AG10803 (cell line): ENCODE measurements around the gene AASS.
"Not testable (repeated sequence)": the region's sequence is repeated elsewhere in the genome, so short reads cannot be mapped to it uniquely, and the experiment has no call there.

ENCODE experiments used
- DNase-seq: peaks from one replicate; pipeline ENCODE4 v3.0.0; 2010; ENCODE audit warnings: low read depth
- H3K4me3 ChIP-seq: 2 replicates; pipeline ENCODE4 v1.5.1; 2011; ENCODE audit warnings: mild to moderate bottlenecking, low read length, control low read depth
- CTCF ChIP-seq: conservative IDR thresholded peaks from 2 replicates; pipeline ENCODE4 v1.5.1; 2011; ENCODE audit warnings: mild to moderate bottlenecking, low read length, control low read depth, inconsistent platforms

Gene AASS

DNA sequence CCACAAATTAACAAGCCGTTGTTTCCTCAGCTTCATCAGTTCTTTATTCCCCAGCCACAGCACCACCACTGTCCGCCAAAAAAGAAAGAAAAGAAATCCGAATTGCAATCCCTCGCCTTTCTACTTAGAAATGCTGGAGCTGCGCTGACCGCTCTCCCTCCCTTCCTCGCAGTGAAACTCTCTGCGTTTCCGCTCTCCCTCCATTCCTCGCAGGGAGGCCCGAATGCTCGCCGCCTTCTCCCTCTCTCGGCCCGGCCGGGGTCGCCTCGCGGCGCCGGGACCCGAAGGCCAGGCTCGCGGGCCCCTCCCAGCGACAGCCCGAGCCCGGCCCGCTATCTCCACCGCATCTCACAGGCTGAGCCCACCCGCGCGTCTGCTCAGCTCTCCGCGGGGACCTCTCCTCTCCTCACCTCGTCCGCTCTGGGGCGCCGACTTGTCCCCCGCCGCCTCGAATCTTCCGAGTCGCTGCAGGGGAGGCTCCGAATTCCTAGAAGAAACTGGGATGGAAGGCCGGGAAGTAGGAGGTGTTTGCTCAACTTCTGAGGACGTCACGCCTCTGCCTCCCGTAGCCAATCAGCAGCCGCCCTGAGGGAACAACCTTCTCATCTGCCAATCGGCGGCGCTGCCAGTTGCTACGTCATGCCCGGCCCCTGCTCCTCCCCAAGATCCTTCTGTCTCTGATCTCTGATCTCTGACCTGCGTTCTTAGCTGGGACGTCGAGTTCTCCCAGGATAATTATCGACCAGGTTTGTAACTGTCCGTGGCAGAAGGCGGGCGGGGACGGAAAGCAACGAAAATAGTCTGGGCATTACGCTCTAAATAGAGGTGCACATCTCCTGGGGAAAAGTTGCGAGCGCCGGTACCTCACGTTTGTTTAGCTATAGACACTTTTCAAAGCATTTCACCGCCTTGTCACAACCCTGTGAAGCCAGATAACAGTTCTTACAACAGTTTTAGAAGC lies at the start of gene AASS:
TSS of gene AASS (minus strand) at position 499 of the 961 bp plus-strand sequence. CDS start 10,523 bp downstream, outside the sequence.
- TF ChIP-seq CTCF, result no peak
- H3K4me3 ChIP-seq, result peak within 1 kb of the TSS; percentile 79
- peak; percentile 93 for DNase-seq

- no peak for TF ChIP-seq CTCF
- no peak for DNase-seq
- H3K4me3 ChIP-seq, result no peak overlapping the region
Observed at GRCh38 chr7:122188785-122189184, 44.7 kb upstream of the AASS start.

DNA sequence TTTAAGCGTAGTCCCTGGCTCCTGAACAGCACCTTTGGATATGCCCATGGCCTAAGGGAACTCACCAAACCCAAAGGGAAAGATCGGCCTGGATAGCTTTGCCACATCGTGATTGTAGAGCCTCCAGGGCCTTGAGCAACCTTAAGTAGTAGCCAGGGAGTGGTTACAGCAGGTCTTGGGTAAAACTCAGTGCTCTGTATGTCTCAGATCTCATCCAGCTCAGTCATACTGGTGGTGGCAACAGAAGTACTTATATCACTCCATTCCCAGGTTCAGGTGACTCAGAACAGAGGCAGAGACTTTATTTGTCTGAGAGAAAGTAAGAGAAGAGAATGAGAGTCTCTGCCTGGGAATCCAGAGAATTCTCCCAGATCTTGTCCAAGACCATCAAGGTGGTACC lies 39.1 kb upstream of the AASS start:
- no peak overlapping the region for H3K4me3 ChIP-seq
- TF ChIP-seq CTCF, result no peak
- no peak for DNase-seq

GRCh38 chr7:122182081-122182480 lies 38.0 kb upstream of the AASS start:
- no peak for TF ChIP-seq CTCF
- DNase-seq, result no peak
- H3K4me3 ChIP-seq, result no peak overlapping the region

- DNase-seq, H3K4me3 ChIP-seq: not testable (repeated sequence)
Observed at GRCh38 chr7:122172144-122172543, 28.1 kb upstream of the AASS start.

DNA sequence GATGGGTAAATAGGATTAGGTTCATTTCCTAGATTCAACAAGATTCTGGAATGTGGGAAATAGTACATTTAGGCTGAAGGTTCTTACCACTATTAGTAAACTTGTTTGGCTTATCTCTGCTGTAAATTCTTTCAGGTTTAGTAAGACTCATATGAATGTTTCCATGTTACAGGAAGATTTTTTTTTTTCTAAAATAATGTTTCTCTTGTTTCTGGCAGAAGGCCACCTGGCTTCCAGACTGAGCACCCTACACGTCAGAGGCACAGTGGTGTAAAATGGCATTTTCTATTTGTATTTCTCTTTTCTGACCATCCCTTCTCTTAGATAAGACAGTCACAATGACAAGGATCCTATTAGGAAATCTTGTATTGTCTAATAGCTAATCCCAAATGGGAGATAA lies 22.7 kb upstream of the AASS start:
- no peak overlapping the region for H3K4me3 ChIP-seq
- TF ChIP-seq CTCF, result no peak
- DNase-seq, result peak; percentile 43

DNA sequence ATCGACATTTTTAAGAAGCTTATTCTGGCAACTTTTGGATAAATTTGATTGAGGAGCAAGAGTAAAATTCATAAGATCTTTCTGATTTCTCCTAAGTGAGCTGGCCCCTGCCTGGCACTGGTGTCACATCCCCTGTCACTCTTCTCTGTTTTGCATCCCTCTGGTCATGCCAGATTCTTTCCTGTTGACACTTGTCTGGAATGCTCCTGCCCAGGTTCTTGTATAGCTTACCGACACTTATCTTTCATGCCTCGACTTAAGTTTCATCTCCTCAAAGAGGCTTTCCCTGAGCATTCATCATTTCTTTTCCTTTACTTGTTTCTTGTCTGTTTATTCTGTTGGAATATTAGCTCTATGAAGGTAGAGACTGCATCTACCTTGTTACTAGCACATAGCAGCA lies 22.2 kb upstream of the AASS start:
- TF ChIP-seq CTCF, result no peak
- no peak overlapping the region for H3K4me3 ChIP-seq
- DNase-seq, result no peak
